GM19193 (cell line): ENCODE data around the gene APOB.

Experiments
- POLR2A ChIP-seq: IDR thresholded peaks from 4 replicates; pipeline ENCODE4 v1.6.1; 2011; ENCODE audit not compliant: insufficient read depth, insufficient read length; ENCODE audit errors: extremely low read depth

The APOB gene

GRCh38 chr2:21020031-21020667, 23.7 kb downstream of the APOB start:
- TF ChIP-seq POLR2A, result no peak

GRCh38 chr2:21019678-21020021, 24.2 kb downstream of the APOB start:
- no peak for TF ChIP-seq POLR2A

GRCh38 chr2:21019000-21019677, 24.7 kb downstream of the APOB start:
- no peak for TF ChIP-seq POLR2A

- TF ChIP-seq POLR2A, result no peak
These were observed 25.6 kb downstream of the APOB start for GRCh38 chr2:21018290-21018689.

GRCh38 chr2:21017748-21018276, 26.1 kb downstream of the APOB start:
- no peak for TF ChIP-seq POLR2A

GRCh38 chr2:21015281-21015645, 28.6 kb downstream of the APOB start:
- TF ChIP-seq POLR2A, result no peak

- no peak for TF ChIP-seq POLR2A
These were observed 29.3 kb downstream of the APOB start for GRCh38 chr2:21014364-21015280.

GRCh38 chr2:21013043-21013816, 30.6 kb downstream of the APOB start:
- no peak for TF ChIP-seq POLR2A

- TF ChIP-seq POLR2A, result no peak
These were observed 31.3 kb downstream of the APOB start for GRCh38 chr2:21012557-21012937.

GRCh38 chr2:21011876-21012556, 31.9 kb downstream of the APOB start:
- TF ChIP-seq POLR2A, result no peak

GRCh38 chr2:21011453-21011852, 32.4 kb downstream of the APOB start:
- no peak for TF ChIP-seq POLR2A

GRCh38 chr2:21010813-21011439, 32.9 kb downstream of the APOB start:
- no peak for TF ChIP-seq POLR2A

- TF ChIP-seq POLR2A, result no peak
These were observed 34.1 kb downstream of the APOB start for GRCh38 chr2:21009662-21010225.
